Measurements from ENCODE around the gene TH.

DNA sequence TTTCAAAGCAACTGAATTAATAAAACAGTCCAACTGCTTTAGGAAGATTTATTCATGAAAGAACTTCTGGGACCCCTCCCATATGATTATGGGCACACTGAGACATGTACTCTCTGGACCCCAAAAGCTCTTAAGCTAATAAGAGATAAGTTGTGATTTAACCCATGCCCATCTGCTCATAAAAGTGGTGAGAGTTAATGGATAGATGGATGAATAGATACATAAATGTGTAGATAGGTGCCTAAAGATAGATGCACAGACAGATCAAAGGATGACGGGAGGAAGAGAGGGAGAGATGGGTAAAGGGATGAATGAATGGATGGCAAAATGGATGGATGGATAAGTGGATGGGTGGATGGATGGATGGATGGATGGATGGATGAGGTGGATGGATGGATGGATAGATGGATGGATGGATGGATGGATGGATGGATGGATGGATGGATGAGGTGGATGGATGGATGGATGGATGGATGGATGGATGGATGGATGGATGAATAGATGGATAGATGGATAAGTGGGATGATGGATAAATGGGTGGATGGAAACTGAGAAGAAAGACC lies 29.4 kb upstream of the TH start:
- TF ChIP-seq, protein P1, sequence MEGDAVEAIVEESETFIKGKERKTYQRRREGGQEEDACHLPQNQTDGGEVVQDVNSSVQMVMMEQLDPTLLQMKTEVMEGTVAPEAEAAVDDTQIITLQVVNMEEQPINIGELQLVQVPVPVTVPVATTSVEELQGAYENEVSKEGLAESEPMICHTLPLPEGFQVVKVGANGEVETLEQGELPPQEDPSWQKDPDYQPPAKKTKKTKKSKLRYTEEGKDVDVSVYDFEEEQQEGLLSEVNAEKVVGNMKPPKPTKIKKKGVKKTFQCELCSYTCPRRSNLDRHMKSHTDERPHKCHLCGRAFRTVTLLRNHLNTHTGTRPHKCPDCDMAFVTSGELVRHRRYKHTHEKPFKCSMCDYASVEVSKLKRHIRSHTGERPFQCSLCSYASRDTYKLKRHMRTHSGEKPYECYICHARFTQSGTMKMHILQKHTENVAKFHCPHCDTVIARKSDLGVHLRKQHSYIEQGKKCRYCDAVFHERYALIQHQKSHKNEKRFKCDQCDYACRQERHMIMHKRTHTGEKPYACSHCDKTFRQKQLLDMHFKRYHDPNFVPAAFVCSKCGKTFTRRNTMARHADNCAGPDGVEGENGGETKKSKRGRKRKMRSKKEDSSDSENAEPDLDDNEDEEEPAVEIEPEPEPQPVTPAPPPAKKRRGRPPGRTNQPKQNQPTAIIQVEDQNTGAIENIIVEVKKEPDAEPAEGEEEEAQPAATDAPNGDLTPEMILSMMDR (conservative IDR thresholded peaks at IDR 0.05; ENCODE audit: low read length) = no peak
- TF ChIP-seq EZH2phosphoT487 (IDR thresholded peaks at IDR 0.05; ENCODE audit: borderline replicate concordance) = no peak
